Prostate gland (tissue), 2 donors: Measurements from ENCODE around the gene ACIN1.

Source experiments
- CTCF ChIP-seq, 4 experiments: fragments of 200-600 bp in 2 of 4; fragments of 450-650 bp in 2 of 4; sonication (generic) in 2 of 4; IDR thresholded peaks; 1 replicate in 3 of 4; 2 replicates in 1 of 4; pipeline ENCODE4 v1.5.1; 2016 to 2019; ENCODE audit warnings: antibody characterized with exemption in 4 of 4, mild to moderate bottlenecking in 2 of 4, moderate library complexity in 2 of 4
- POLR2A ChIP-seq: fragments of 450-650 bp; IDR thresholded peaks from one replicate; pipeline ENCODE4 v1.6.1; 2016; ENCODE audit warnings: antibody characterized with exemption, mild to moderate bottlenecking
- POLR2AphosphoS5 ChIP-seq: sonication (generic); formaldehyde crosslinking; IDR thresholded peaks from one replicate; pipeline ENCODE4 v1.6.1; 2017; ENCODE audit warnings: antibody characterized with exemption

- no peak for TF ChIP-seq POLR2AphosphoS5
- TF ChIP-seq CTCF (IDR thresholded peaks at IDR 0.05) = no peak
- no peak for TF ChIP-seq POLR2A
Measured at GRCh38 chr14:23114120-23114458, 19.2 kb upstream of the ACIN1 start.
